Thyroid gland (tissue), 4 donors: ENCODE results near the gene TSPAN11. TPM values are rescaled to one million over a fixed set of nuclear protein-coding genes. Genes with fewer than 3 reads are reported as not detected.

Source experiments
- DNase-seq, 2 donors: peaks; one replicate each; pipeline ENCODE4 v3.0.0-alpha.2; 2019
- H3K27ac ChIP-seq, 3 donors: fragments of 200-600 bp; sonication (generic); 1 replicate in 2 of 3; 2 replicates in 1 of 3; pipeline ENCODE4 v1.5.1; 2016 to 2019; ENCODE audit warnings: mild to moderate bottlenecking in 1 of 3, moderate library complexity in 1 of 3
- H3K27me3 ChIP-seq: fragments of 200-600 bp; sonication (generic); one replicate; pipeline ENCODE4 v1.5.1; 2019
- H3K36me3 ChIP-seq, 2 donors: fragments of 200-600 bp; sonication (generic); one replicate each; pipeline ENCODE4 v1.5.1; 2016 to 2019
- H3K4me1 ChIP-seq, 2 donors: fragments of 200-600 bp; sonication (generic); one replicate each; pipeline ENCODE4 v1.5.1; 2017 to 2019
- H3K4me3 ChIP-seq, 3 donors: fragments of 200-600 bp; sonication (generic); replicated peaks in 1 of 3; 1 replicate in 2 of 3; 2 replicates in 1 of 3; pipeline ENCODE4 v1.5.1; 2016; ENCODE audit warnings: mild to moderate bottlenecking in 1 of 3
- H3K9me3 ChIP-seq: fragments of 200-600 bp; sonication (generic); one replicate; pipeline ENCODE4 v1.5.1; 2017
- CTCF ChIP-seq, 6 experiments: fragments of 200-600 bp in 3 of 6; fragments of 450-650 bp in 3 of 6; sonication (generic) in 3 of 6; IDR thresholded peaks; one replicate each; pipeline ENCODE4 v1.5.1; 2016 to 2019; ENCODE audit warnings: antibody characterized with exemption in 6 of 6, mild to moderate bottlenecking in 2 of 6, inconsistent platforms in 1 of 6, moderate library complexity in 1 of 6
- POLR2A ChIP-seq, 2 donors: fragments of 450-650 bp; IDR thresholded peaks; one replicate each; pipeline ENCODE4 v1.6.1; 2017; ENCODE audit warnings: antibody characterized with exemption in 2 of 2, mild to moderate bottlenecking in 2 of 2, moderate library complexity in 1 of 2
- WGBS, 2 donors: methylation state at CpG; one replicate each; pipeline ENCODE4 v1.1.5; 2017; 5-methylcytosine and 5-hydroxymethylcytosine counted together
- intact Hi-C: fragments of 100-400 bp; cut with DNase I; formaldehyde crosslinking; loops from one replicate; pipeline ENCODE4 v1.15.1; 2023
- total RNA-seq, 4 donors: library from RNA; depleted of rRNA; stranded (reverse); fragments of >200 nt; gene quantifications; one replicate each; pipeline ENCODE4 v1.2.3, GENCODE V29; 2016

Gene TSPAN11
- total RNA-seq, 4 donors from 2014 or later, result 2.0 to 7.5 (median 4.4) TPM

- no peak for DNase-seq
- TF ChIP-seq POLR2A (IDR thresholded peaks at IDR 0.05) (no peak), CTCF (IDR thresholded peaks at IDR 0.05) (no peak)
- Histone ChIP-seq H3K36me3 (no peaks in the 10 kb centered on the region), H3K9me3 (no peaks in the 10 kb centered on the region), H3K4me3 (no peak overlapping the region), H3K27ac (no peak overlapping the region), H3K4me1 (no peaks in the 10 kb centered on the region), H3K27me3 (no peaks in the 10 kb centered on the region)
- WGBS, 2 donors, result 65 to 77% methylated on average over 4 of the region's 4 CpGs
- intact Hi-C loops, result no loop called here
Measured at GRCh38 chr12:31017535-31017934, 91.0 kb downstream of the TSPAN11 start.

GRCh38 chr12:31018106-31018789, 91.7 kb downstream of the TSPAN11 start:
- peak in 1 of 2 donors; percentile 0 for DNase-seq
- H3K27ac ChIP-seq, result no peak overlapping the region
- WGBS, 2 donors, result 52 to 63% methylated on average over 3 of the region's 3 CpGs

DNA sequence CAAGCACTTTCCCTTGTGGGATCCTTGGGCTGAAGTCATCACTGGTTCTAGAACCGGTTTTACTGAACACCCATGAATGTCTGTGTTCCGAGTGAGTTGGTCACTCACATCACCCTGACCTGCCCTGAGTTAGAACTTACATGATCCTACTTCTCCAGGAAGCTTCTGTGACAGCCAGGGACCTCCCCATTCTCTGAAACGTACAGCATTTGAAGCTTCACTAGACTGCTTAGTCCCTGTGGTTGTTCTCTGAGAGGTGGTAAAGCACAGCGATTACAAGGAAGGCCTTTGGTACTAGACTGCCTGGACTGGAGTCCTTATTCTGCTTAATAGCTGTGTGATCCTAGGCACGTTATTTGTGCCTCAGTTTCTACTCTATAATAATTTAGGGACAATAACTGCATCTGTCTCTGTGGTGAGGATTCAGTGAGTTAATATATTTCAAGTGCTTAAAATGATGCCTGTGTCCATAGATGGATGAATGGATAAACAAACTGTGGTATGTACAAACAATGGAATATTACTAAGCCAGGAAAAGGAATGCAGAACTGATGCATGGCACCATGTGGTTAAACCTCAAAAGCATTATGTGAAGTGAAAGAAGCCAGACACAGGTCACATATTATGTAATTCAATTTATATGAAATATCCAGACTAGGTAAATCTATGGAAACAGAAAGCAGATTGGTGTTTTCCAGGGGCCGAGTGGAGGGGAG, 92.4 kb downstream of the TSPAN11 start:
- H3K4me1 ChIP-seq, result no peaks in the 10 kb centered on the region
- TF ChIP-seq POLR2A (IDR thresholded peaks at IDR 0.05) (no peak), CTCF (IDR thresholded peaks at IDR 0.05) (no peak)
- intact Hi-C loops, result no loop called here
- no peak overlapping the region for H3K4me3 ChIP-seq
- no peak for DNase-seq
- H3K27ac ChIP-seq, result no peak overlapping the region
- WGBS, 2 donors, result 93 to 94% methylated on average over 6 of the region's 6 CpGs
- H3K36me3 ChIP-seq, result no peaks in the 10 kb centered on the region
- no peaks in the 10 kb centered on the region for H3K9me3 ChIP-seq
- H3K27me3 ChIP-seq, result no peaks in the 10 kb centered on the region

More at GRCh38 chr12:31018106-31018789, 91.7 kb downstream of the TSPAN11 start:
- Histone ChIP-seq H3K4me3 (no peak overlapping the region), H3K4me1 (no peaks in the 10 kb centered on the region), H3K9me3 (no peaks in the 10 kb centered on the region), H3K27me3 (no peaks in the 10 kb centered on the region), H3K36me3 (no peaks in the 10 kb centered on the region)
- intact Hi-C loops, result no loop called here
- no peak for TF ChIP-seq POLR2A (IDR thresholded peaks at IDR 0.05)
- TF ChIP-seq CTCF (IDR thresholded peaks at IDR 0.05), result no peak

- no peak for TF ChIP-seq CTCF (IDR thresholded peaks at IDR 0.05)
- no peak for TF ChIP-seq POLR2A (IDR thresholded peaks at IDR 0.05)
- H3K36me3 ChIP-seq, result no peaks in the 10 kb centered on the region
- no peak for DNase-seq
- no peaks in the 10 kb centered on the region for H3K27me3 ChIP-seq
- no peaks in the 10 kb centered on the region for H3K4me1 ChIP-seq
- WGBS, 2 donors, result 86 to 94% methylated on average over 6 of the region's 6 CpGs
- no peaks in the 10 kb centered on the region for H3K9me3 ChIP-seq
- no peak overlapping the region for H3K4me3 ChIP-seq
- no peak overlapping the region for H3K27ac ChIP-seq
- intact Hi-C loops, result no loop called here
Measured at GRCh38 chr12:31019561-31019960, 93.0 kb downstream of the TSPAN11 start.

- no peak overlapping the region for H3K27ac ChIP-seq
- H3K9me3 ChIP-seq, result no peaks in the 10 kb centered on the region
- no peaks in the 10 kb centered on the region for H3K36me3 ChIP-seq
- TF ChIP-seq POLR2A (IDR thresholded peaks at IDR 0.05) (no peak), CTCF (IDR thresholded peaks at IDR 0.05) (no peak)
- 85 to 87% methylated on average over 14 of the region's 14 CpGs for WGBS, 2 donors
- DNase-seq, result no peak
- no peaks in the 10 kb centered on the region for H3K4me1 ChIP-seq
- intact Hi-C loops, result no loop called here
- H3K4me3 ChIP-seq, result no peak overlapping the region
- no peaks in the 10 kb centered on the region for H3K27me3 ChIP-seq
Measured at GRCh38 chr12:31019976-31020375, 93.4 kb downstream of the TSPAN11 start.
